T-helper 2 cell (primary cell): ENCODE measurements around the gene MFAP5.
"Not testable (repeated sequence)": the region's sequence is repeated elsewhere in the genome, so short reads cannot be mapped to it uniquely, and the experiment has no call there.

ENCODE experiments used
- DNase-seq, 5 experiments: peaks; one replicate each; pipeline versions ENCODE4 v3.0.0 to v3.0.0-alpha.2; 2012 to 2022

MFAP5 gene

GRCh38 chr12:8672381-8672780, 9.8 kb upstream of the MFAP5 start:
- no peak for DNase-seq

- no peak for DNase-seq
Observed at GRCh38 chr12:8668441-8668840, 5.8 kb upstream of the MFAP5 start.

GRCh38 chr12:8667270-8667669, 4.6 kb upstream of the MFAP5 start:
- DNase-seq: no peak

GRCh38 chr12:8665759-8666158, 3.1 kb upstream of the MFAP5 start:
- DNase-seq: no peak

- no peak for DNase-seq
Observed at GRCh38 chr12:8664228-8664913, 1.7 kb upstream of the MFAP5 start.

- no peak for DNase-seq
Observed at GRCh38 chr12:8661751-8662150, 875 bp downstream of the MFAP5 start.

- no peak for DNase-seq
Observed at GRCh38 chr12:8661016-8661415, 1.6 kb downstream of the MFAP5 start.

- DNase-seq: no peak
Observed at GRCh38 chr12:8658346-8658745, 4.3 kb downstream of the MFAP5 start.

GRCh38 chr12:8655421-8655820, 7.2 kb downstream of the MFAP5 start:
- no peak for DNase-seq

GRCh38 chr12:8648576-8649205, 13.9 kb downstream of the MFAP5 start:
- peak in 2 of 5 experiments; percentile 41 to 89 for DNase-seq

GRCh38 chr12:8647968-8648367, 14.7 kb downstream of the MFAP5 start:
- no peak for DNase-seq

GRCh38 chr12:8644345-8645248, 18.0 kb downstream of the MFAP5 start:
- DNase-seq: peak in 3 of 5 experiments; percentile 19 to 86 (median 41)

GRCh38 chr12:8642775-8643174, 19.9 kb downstream of the MFAP5 start:
- DNase-seq: no peak

GRCh38 chr12:8639936-8640335, 22.7 kb downstream of the MFAP5 start:
- DNase-seq: no peak

GRCh38 chr12:8638951-8639350, 23.7 kb downstream of the MFAP5 start:
- no peak for DNase-seq

GRCh38 chr12:8637666-8638065, 25.0 kb downstream of the MFAP5 start:
- no peak for DNase-seq

- no peak for DNase-seq
Observed at GRCh38 chr12:8637244-8637643, 25.4 kb downstream of the MFAP5 start.

- no peak for DNase-seq
Observed at GRCh38 chr12:8636581-8636980, 26.0 kb downstream of the MFAP5 start.

- not testable (repeated sequence) for DNase-seq
Observed at GRCh38 chr12:8636007-8636346, 26.6 kb downstream of the MFAP5 start.

GRCh38 chr12:8635342-8636006, 27.2 kb downstream of the MFAP5 start:
- not testable (repeated sequence) for DNase-seq

GRCh38 chr12:8630131-8630530, 32.5 kb downstream of the MFAP5 start:
- DNase-seq: no peak

GRCh38 chr12:8629486-8630033, 33.1 kb downstream of the MFAP5 start:
- DNase-seq: no peak

- DNase-seq: no peak
Observed at GRCh38 chr12:8628731-8629130, 33.9 kb downstream of the MFAP5 start.
